HepG2 (cell line): ENCODE measurements around the gene CCDC97. TPM values are rescaled to one million over a fixed set of nuclear protein-coding genes. Genes with fewer than 3 reads are reported as not detected.
A peak's percentile ranks its signal among the peaks of the same experiment; 100 is the strongest.

Source experiments
- ASH2L ChIP-seq: fragments of 300-600, 200-600 bp; sonication (generic); IDR thresholded peaks from 2 replicates; pipeline ENCODE4 v1.7.0; 2017; ENCODE audit warnings: low read depth, mild to moderate bottlenecking, moderate library complexity, mixed read lengths, low read length; ENCODE audit not compliant: insufficient read length
- BRCA1 ChIP-seq: sonication (generic); formaldehyde crosslinking; IDR thresholded peaks from 2 replicates; pipeline ENCODE4 v1.4.0; 2020; ENCODE audit warnings: missing genetic modification reagents
- BRF2 ChIP-seq: sonication (generic); formaldehyde crosslinking; IDR thresholded peaks from 2 replicates; pipeline ENCODE4 v1.8.1; 2022; ENCODE audit warnings: mild to moderate bottlenecking, missing genetic modification reagents
- FOXK2 ChIP-seq: fragments of 450-650 bp; IDR thresholded peaks from 2 replicates; pipeline ENCODE4 v1.6.1; 2016
- HMGXB4 ChIP-seq, 2 experiments: sonication (generic) in 1 of 2; formaldehyde crosslinking in 1 of 2; IDR thresholded peaks; 2 replicates each; pipeline versions ENCODE4 v1.4.0 to v1.6.1; 2018 to 2020; ENCODE audit warnings: missing genetic modification reagents in 2 of 2, borderline replicate concordance in 1 of 2, low read depth in 1 of 2, mild to moderate bottlenecking in 1 of 2, missing biosample characterization in 1 of 2
- MYPOP ChIP-seq: sonication (generic); formaldehyde crosslinking; IDR thresholded peaks from 2 replicates; pipeline ENCODE4 v1.8.1; 2023; ENCODE audit warnings: mild to moderate bottlenecking, moderate library complexity, missing genetic modification reagents
- NR2F6 ChIP-seq, 2 experiments: IDR thresholded peaks; 2 replicates each; pipeline ENCODE4 v1.6.1; 2016; ENCODE audit warnings: antibody characterized with exemption in 1 of 2, mild to moderate bottlenecking in 1 of 2
- PBX3 ChIP-seq: sonication (generic); formaldehyde crosslinking; IDR thresholded peaks from 2 replicates; pipeline ENCODE4 v1.8.1; 2023; ENCODE audit warnings: missing genetic modification reagents, inconsistent platforms, borderline replicate concordance
- PHF5A ChIP-seq: IDR thresholded peaks from one replicate; pipeline ENCODE4 v1.6.1; 2018; ENCODE audit warnings: low read depth, missing genetic modification reagents; ENCODE audit not compliant: unreplicated experiment
- SAFB2 ChIP-seq: sonication (generic); formaldehyde crosslinking; IDR thresholded peaks from 2 replicates; pipeline ENCODE4 v1.5.1; 2020; ENCODE audit warnings: missing genetic modification reagents, low read depth, mild to moderate bottlenecking, borderline replicate concordance
- ZNF101 ChIP-seq: sonication (generic); formaldehyde crosslinking; IDR thresholded peaks from 2 replicates; pipeline ENCODE4 v1.4.0; 2020; ENCODE audit warnings: mild to moderate bottlenecking, low read depth, missing genetic modification reagents, borderline replicate concordance
- ZNF18 ChIP-seq: sonication (generic); formaldehyde crosslinking; IDR thresholded peaks from 2 replicates; pipeline ENCODE4 v1.8.0; 2022; ENCODE audit warnings: mild to moderate bottlenecking, missing genetic modification reagents; ENCODE audit not compliant: insufficient replicate concordance
- ZNF225 ChIP-seq: sonication (generic); formaldehyde crosslinking; IDR thresholded peaks from 2 replicates; pipeline ENCODE4 v1.4.0; 2020; ENCODE audit warnings: mild to moderate bottlenecking, missing genetic modification reagents
- ZNF30 ChIP-seq: sonication (generic); formaldehyde crosslinking; IDR thresholded peaks from 2 replicates; pipeline ENCODE4 v1.5.0; 2020; ENCODE audit warnings: mild to moderate bottlenecking, missing genetic modification reagents
- ZNF333 ChIP-seq: sonication (generic); formaldehyde crosslinking; IDR thresholded peaks from 2 replicates; pipeline ENCODE4 v1.4.0; 2020; ENCODE audit warnings: mild to moderate bottlenecking, missing genetic modification reagents, borderline replicate concordance
- polyA plus RNA-seq, 8 experiments: library from polyadenylated mRNA; depleted of rRNA in 3 of 8; stranded (reverse) in 7 of 8; unstranded in 1 of 8; fragments of >200 nt; fragmentation: Illumina TruSeq in 4 of 8; extraction: Trizol in 4 of 8; gene quantifications; 2 replicates each; pipeline versions ENCODE4 v1.2.1 to v1.2.3, GENCODE V29; 2011 to 2016; ENCODE audit warnings: low read depth in 4 of 8, missing spikeins in 1 of 8, mixed read lengths in 1 of 8; ENCODE audit not compliant: insufficient read depth in 1 of 8
- total RNA-seq, 5 experiments: library from RNA; depleted of rRNA; stranded (reverse); fragments of >200 nt; fragmentation: Illumina TruSeq; extraction: Trizol; gene quantifications; 2 replicates each; pipeline ENCODE4 v1.2.3, GENCODE V29; 2016; ENCODE audit warnings: low read depth in 1 of 5

Gene CCDC97
- total and polyA plus RNA-seq, 2 of the 13 experiments (the other 11 are each of a cell fraction or from before 2014, with no cell fraction given), result 6.2 to 7.3 TPM

GRCh38 chr19:41264581-41265394, 45.2 kb upstream of the CCDC97 start (continued):
- no peak for TF ChIP-seq BRF2 (CRISPR knock-in tag)
- TF ChIP-seq ZNF101 (CRISPR knock-in tag), result no peak
- 0 out of 2 replicates have a peak, but pooled peaks have one; percentile 46 for TF ChIP-seq BRCA1
- TF ChIP-seq FOXK2, result no peak
- TF ChIP-seq NR2F6 (IDR thresholded peaks at IDR 0.05), result no peak
- no peak for TF ChIP-seq NR2F6 (CRISPR knock-in tag; IDR thresholded peaks at IDR 0.05)
- TF ChIP-seq HMGXB4 (CRISPR knock-in tag; IDR thresholded peaks at IDR 0.05; ENCODE audit: borderline replicate concordance in 1 of 2, low read depth in 1 of 2), result peak in 1 of 2 experiments; percentile 70; a peak in 2 of 4 replicates
- peak; percentile 17 for TF ChIP-seq ASH2L
- 0 out of 2 replicates have a peak, but pooled peaks have one; percentile 79 for TF ChIP-seq PBX3
- no peak for TF ChIP-seq PHF5A (CRISPR knock-in tag)
- no peak for TF ChIP-seq ZNF30 (CRISPR knock-in tag)
- TF ChIP-seq ZNF225 (CRISPR knock-in tag), result no peak; the same call in 1 of the 2 replicates
- 0 out of 2 replicates have a peak, but pooled peaks have one; percentile 10 for TF ChIP-seq MYPOP (CRISPR knock-in tag)
- TF ChIP-seq ZNF333 (CRISPR knock-in tag), result no peak
- TF ChIP-seq SAFB2 (CRISPR knock-in tag), result 0 out of 2 replicates have a peak, but pooled peaks have one; percentile 21
- peak; percentile 65 for TF ChIP-seq ZNF18 (CRISPR knock-in tag)
